B cell (primary cell): Measurements from ENCODE around the gene ENTHD1. TPM values are rescaled to one million over a fixed set of nuclear protein-coding genes. Genes with fewer than 3 reads are reported as not detected.

Source experiments
- ATAC-seq: fragments of 200-7000 bp; cut with Tn5 transposase; one replicate; pipeline ENCODE4 v1.10.0; 2021; ENCODE audit warnings: low read depth, mild to moderate bottlenecking, moderate number of reproducible peaks, moderate library complexity
- CTCF ChIA-PET: fragments of 350-600 bp; sonication (Branson Sonifier 250); formaldehyde crosslinking; loops from one replicate; lab custom pipeline; 2021; ENCODE audit warnings: antibody characterized with exemption, inconsistent platforms; lab: Charles Lee
- POLR2A ChIA-PET: fragments of 350-600 bp; sonication (Branson Sonifier 250); formaldehyde crosslinking; loops from one replicate; lab custom pipeline; 2021; ENCODE audit warnings: antibody characterized with exemption; lab: Charles Lee
- DNase-seq: peaks from one replicate; pipeline ENCODE4 v3.0.0; 2013
- H2AFZ ChIP-seq: 2 replicates; pipeline ENCODE4 v1.6.1; 2012; ENCODE audit warnings: mild to moderate bottlenecking, low read depth, low read length; ENCODE audit not compliant: insufficient read depth, poor library complexity, severe bottlenecking
- H3K27ac ChIP-seq, 2 donors: 1 replicate in 1 of 2; 2 replicates in 1 of 2; pipeline ENCODE4 v1.5.1; 2012 to 2013; ENCODE audit warnings: low read length in 2 of 2, mild to moderate bottlenecking in 2 of 2, moderate library complexity in 1 of 2
- H3K27me3 ChIP-seq, 4 experiments: fragments of 200-600 bp in 1 of 4; sonication (generic) in 1 of 4; replicated peaks in 1 of 4; 1 replicate in 2 of 4; 2 replicates in 2 of 4; pipeline versions ENCODE4 v1.6.1 to v1.7.0; 2013 to 2016; ENCODE audit warnings: low read length in 3 of 4, mild to moderate bottlenecking in 2 of 4, mixed read lengths in 1 of 4, moderate library complexity in 1 of 4; ENCODE audit not compliant: insufficient read depth in 4 of 4, control insufficient read depth in 3 of 4; ENCODE audit errors: control extremely low read depth in 1 of 4
- H3K36me3 ChIP-seq, 2 experiments: replicated peaks in 1 of 2; 1 replicate in 1 of 2; 2 replicates in 1 of 2; pipeline versions ENCODE4 v1.6.1 to v1.7.1; 2013; ENCODE audit warnings: low read length in 1 of 2; ENCODE audit not compliant: insufficient read depth in 2 of 2, control insufficient read depth in 1 of 2; ENCODE audit errors: control extremely low read depth in 1 of 2, extremely low read depth in 1 of 2
- H3K4me1 ChIP-seq, 2 donors: fragments of 200-600 bp in 1 of 2; sonication (generic) in 1 of 2; 1 replicate in 1 of 2; 2 replicates in 1 of 2; pipeline versions ENCODE4 v1.5.1 to v1.6.1; 2013 to 2017; ENCODE audit warnings: low read length in 2 of 2; ENCODE audit not compliant: control insufficient read depth in 2 of 2, insufficient read depth in 2 of 2
- H3K4me2 ChIP-seq: replicated peaks from 2 replicates; pipeline ENCODE3; 2012; ENCODE audit warnings: mild to moderate bottlenecking, low read depth, low read length; ENCODE audit not compliant: poor library complexity, severe bottlenecking
- H3K4me3 ChIP-seq, 5 experiments: fragments of 200-600 bp in 1 of 5; sonication (generic) in 1 of 5; 1 replicate in 3 of 5; 2 replicates in 2 of 5; pipeline versions ENCODE4 v1.5.1 to v1.7.0; 2011 to 2016; ENCODE audit warnings: low read length in 4 of 5, mild to moderate bottlenecking in 4 of 5, low read depth in 2 of 5, control low read depth in 1 of 5, moderate library complexity in 1 of 5; ENCODE audit not compliant: insufficient read depth in 1 of 5; ENCODE audit errors: control extremely low read depth in 1 of 5, extremely low read depth in 1 of 5
- H3K79me2 ChIP-seq: fragments of 200-600 bp; sonication (generic); one replicate; pipeline ENCODE4 v1.6.0; 2016; ENCODE audit warnings: low read length; ENCODE audit not compliant: control insufficient read depth, insufficient read depth
- H3K9ac ChIP-seq: fragments of 200-600 bp; sonication (generic); 2 replicates; pipeline ENCODE4 v1.6.1; 2017; ENCODE audit warnings: mild to moderate bottlenecking, low read length, moderate library complexity
- H3K9me3 ChIP-seq, 3 donors: one replicate each; pipeline versions ENCODE4 v1.6.1 to v1.7.1; 2013; ENCODE audit warnings: low read length in 2 of 3; ENCODE audit not compliant: control insufficient read depth in 2 of 3, insufficient read depth in 1 of 3; ENCODE audit errors: control extremely low read depth in 1 of 3
- H4K20me1 ChIP-seq: 2 replicates; pipeline ENCODE4 v1.6.0; 2012; ENCODE audit warnings: mild to moderate bottlenecking, low read length; ENCODE audit not compliant: insufficient read depth, control insufficient read depth, poor library complexity, severe bottlenecking
- H3K27ac Mint-ChIP-seq: one replicate; pipeline ENCODE4 v1.8.0; 2021; ENCODE audit warnings: mixed read lengths
- H3K27me3 Mint-ChIP-seq: one replicate; pipeline ENCODE4 v1.8.0; 2021; ENCODE audit warnings: mixed read lengths
- H3K4me1 Mint-ChIP-seq: one replicate; pipeline ENCODE4 v1.8.0; 2021; ENCODE audit warnings: mixed read lengths
- H3K4me3 Mint-ChIP-seq: one replicate; pipeline ENCODE4 v1.8.0; 2021; ENCODE audit warnings: mixed read lengths
- H3K9me3 Mint-ChIP-seq: one replicate; pipeline ENCODE4 v1.8.0; 2022; ENCODE audit warnings: mixed read lengths; ENCODE audit not compliant: insufficient read depth
- EZH2 ChIP-seq: IDR thresholded peaks from 2 replicates; pipeline ENCODE4 v1.6.1; 2012; ENCODE audit warnings: borderline replicate concordance, low read depth, mild to moderate bottlenecking, moderate library complexity, low read length; ENCODE audit not compliant: insufficient read depth, poor library complexity, severe bottlenecking
- WGBS: methylation state at CpG from one replicate; pipeline ENCODE4 v1.1.5; 2013; ENCODE audit warnings: missing lambda C conversion rate; ENCODE audit not compliant: insufficient coverage; 5-methylcytosine and 5-hydroxymethylcytosine counted together
- intact Hi-C: fragments of 100-400 bp; cut with micrococcal nuclease; formaldehyde crosslinking; loops from one replicate; pipeline ENCODE4 v1.10.0; 2022
- polyA plus RNA-seq: library from polyadenylated mRNA; depleted of rRNA; stranded (reverse); fragments of >200 nt; gene quantifications from 2 replicates; pipeline ENCODE4 v1.2.3, GENCODE V29; 2012
- total RNA-seq, 2 donors: library from RNA; stranded (reverse); fragments of 120-200 nt in 1 of 2; gene quantifications; 1 replicate in 1 of 2; 2 replicates in 1 of 2; pipeline versions ENCODE4 v1.2.3 to v1.2.4, GENCODE V29; 2013 to 2022
- TF ChIP-seq, protein P1 (sequence below): fragments of 200-600 bp; IDR thresholded peaks from one replicate; pipeline ENCODE4 v1.8.0; 2022; ENCODE audit warnings: antibody characterized with exemption, mild to moderate bottlenecking

Gene ENTHD1
- total and polyA plus RNA-seq, 2 donors (not counting 1 experiment from before 2014, with no cell fraction given): not detected

DNA sequence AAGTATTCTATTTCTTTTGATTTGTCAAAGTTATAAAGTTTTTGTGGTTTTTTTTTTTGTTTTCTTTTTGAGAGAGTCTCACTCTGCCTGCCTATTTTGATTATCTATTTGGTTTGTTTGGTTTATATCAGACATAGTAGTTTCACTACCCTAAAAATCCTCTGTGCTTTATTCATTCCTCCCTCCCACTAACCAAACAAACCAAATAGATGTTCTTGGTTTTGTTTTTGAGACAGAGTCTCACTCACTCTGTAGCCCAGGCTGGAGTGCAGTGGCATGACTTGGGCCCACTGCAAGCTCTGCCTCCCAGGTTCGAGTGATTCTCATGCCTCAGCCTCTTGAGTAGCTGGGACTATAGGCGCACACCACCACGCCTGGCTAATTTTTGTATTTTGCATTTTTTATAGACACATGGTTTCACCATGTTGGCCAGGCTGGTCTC, 67.9 kb downstream of the ENTHD1 start:
- peak; percentile 72 for DNase-seq

DNA sequence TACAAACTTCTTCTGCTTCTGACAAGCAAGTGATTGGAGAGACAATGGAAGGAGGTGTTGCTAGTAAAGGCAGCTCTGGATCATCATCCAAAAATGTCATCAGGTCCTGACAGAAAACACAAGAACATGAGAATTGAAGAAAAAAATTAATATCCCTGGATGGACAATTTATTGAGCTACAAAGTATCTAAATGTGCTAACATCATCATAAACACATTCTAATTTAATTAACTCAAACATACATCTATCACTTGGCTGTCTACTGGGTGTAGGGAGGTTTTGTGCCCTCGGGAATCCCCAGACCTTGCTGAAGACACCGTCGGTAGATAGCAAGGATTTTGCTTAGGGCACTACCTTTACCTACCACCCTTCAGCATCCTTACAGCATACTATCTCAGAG, 72.6 kb downstream of the ENTHD1 start:
- Mint-ChIP-seq H3K27me3 (no peaks in the 10 kb centered on the region), H3K9me3 (peaks cover 3% of the 10 kb centered on the region), H3K4me3 (no peak overlapping the region), H3K4me1 (peaks cover 33% of the 10 kb centered on the region), H3K27ac (peak overlapping the region; percentile 22)
- POLR2A ChIA-PET: no interaction called here
- DNase-seq: no peak
- H3K79me2 ChIP-seq: no peaks in the 10 kb centered on the region
- WGBS: no CpG with 5 or more reads among the region's 3 CpGs
- no peaks in the 10 kb centered on the region for H4K20me1 ChIP-seq
- no peak overlapping the region for H3K4me3 ChIP-seq
- no peak overlapping the region for H3K9ac ChIP-seq
- CTCF ChIA-PET: no interaction called here
- ATAC-seq: no peak
- no peak overlapping the region for H3K27ac ChIP-seq
- H2AFZ ChIP-seq: peak overlapping the region; percentile 30
- H3K4me1 ChIP-seq: peaks cover 13 to 28% of the 10 kb centered on the region in 2 donors
- no peaks in the 10 kb centered on the region for H3K36me3 ChIP-seq
- TF ChIP-seq, protein P1, sequence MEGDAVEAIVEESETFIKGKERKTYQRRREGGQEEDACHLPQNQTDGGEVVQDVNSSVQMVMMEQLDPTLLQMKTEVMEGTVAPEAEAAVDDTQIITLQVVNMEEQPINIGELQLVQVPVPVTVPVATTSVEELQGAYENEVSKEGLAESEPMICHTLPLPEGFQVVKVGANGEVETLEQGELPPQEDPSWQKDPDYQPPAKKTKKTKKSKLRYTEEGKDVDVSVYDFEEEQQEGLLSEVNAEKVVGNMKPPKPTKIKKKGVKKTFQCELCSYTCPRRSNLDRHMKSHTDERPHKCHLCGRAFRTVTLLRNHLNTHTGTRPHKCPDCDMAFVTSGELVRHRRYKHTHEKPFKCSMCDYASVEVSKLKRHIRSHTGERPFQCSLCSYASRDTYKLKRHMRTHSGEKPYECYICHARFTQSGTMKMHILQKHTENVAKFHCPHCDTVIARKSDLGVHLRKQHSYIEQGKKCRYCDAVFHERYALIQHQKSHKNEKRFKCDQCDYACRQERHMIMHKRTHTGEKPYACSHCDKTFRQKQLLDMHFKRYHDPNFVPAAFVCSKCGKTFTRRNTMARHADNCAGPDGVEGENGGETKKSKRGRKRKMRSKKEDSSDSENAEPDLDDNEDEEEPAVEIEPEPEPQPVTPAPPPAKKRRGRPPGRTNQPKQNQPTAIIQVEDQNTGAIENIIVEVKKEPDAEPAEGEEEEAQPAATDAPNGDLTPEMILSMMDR: no peak
- TF ChIP-seq EZH2: no peak
- no peak overlapping the region for H3K4me2 ChIP-seq
- H3K27me3 ChIP-seq: no peaks in the 10 kb centered on the region
- H3K9me3 ChIP-seq: no peaks in the 10 kb centered on the region
- intact Hi-C loops: no loop called here

More for the DNA sequence above, 67.9 kb downstream of the ENTHD1 start:
- H3K4me1 Mint-ChIP-seq: peaks cover 45% of the 10 kb centered on the region
- H3K27ac Mint-ChIP-seq: peak overlapping the region; percentile 91
- Histone ChIP-seq H3K4me3 (peak overlapping the region in 4 of 5 experiments; percentile 24 to 55 (median 44)), H4K20me1 (no peaks in the 10 kb centered on the region), H3K4me1 (peaks cover 17 to 36% of the 10 kb centered on the region in 2 donors), H3K4me2 (peak overlapping the region; percentile 59), H3K79me2 (peaks cover 17% of the 10 kb centered on the region), H3K36me3 (peaks cover 0 to 2% of the 10 kb centered on the region in 2 experiments), H3K27ac (peak overlapping the region; percentile 50 to 77), H2AFZ (peak overlapping the region; percentile 71), H3K9me3 (peaks cover 0 to 4% (median 0%) of the 10 kb centered on the region in 3 donors), H3K9ac (peak overlapping the region; percentile 61), H3K27me3 (no peaks in the 10 kb centered on the region)
- TF ChIP-seq, protein P1: no peak
- no peak for TF ChIP-seq EZH2
- POLR2A ChIA-PET: interaction anchor here (1.4 kb wide), 1 partner anchor 15 kb away, joined by 4 read pairs; no protein-coding TSS in a partner anchor
- H3K9me3 Mint-ChIP-seq: no peaks in the 10 kb centered on the region
- H3K27me3 Mint-ChIP-seq: no peaks in the 10 kb centered on the region
- H3K4me3 Mint-ChIP-seq: peak overlapping the region; percentile 83
- CTCF ChIA-PET: no interaction called here
- WGBS: 22% methylated on average over 3 of the region's 3 CpGs
- intact Hi-C loops: loop anchor here (1.0 to 5.0 kb wide), 2 partner anchors 14 to 72 kb away; no protein-coding TSS in a partner anchor
- peak; percentile 96 for ATAC-seq
